Activated effector memory CD4-positive, alpha-beta T cell treated with anti-CD3 and anti-CD28 coated beads, Interleukin-2, amount 50 U/mL, for 16 hours (primary cell): Measurements from ENCODE around the gene PPP2R2C.

Source experiments
- DNase-seq: peaks from one replicate; pipeline ENCODE4 v3.0.0-alpha.2; 2020

The PPP2R2C gene

GRCh38 chr4:6393544-6394475 lies 78.6 kb downstream of the PPP2R2C start:
- DNase-seq = no peak

GRCh38 chr4:6393066-6393465 lies 79.3 kb downstream of the PPP2R2C start:
- no peak for DNase-seq

- DNase-seq = no peak
These were observed 80.0 kb downstream of the PPP2R2C start for GRCh38 chr4:6392407-6392806.

GRCh38 chr4:6391852-6392188 lies 80.6 kb downstream of the PPP2R2C start:
- DNase-seq = no peak

- no peak for DNase-seq
These were observed 81.1 kb downstream of the PPP2R2C start for GRCh38 chr4:6391186-6391851.

GRCh38 chr4:6390356-6390755 lies 82.1 kb downstream of the PPP2R2C start:
- DNase-seq = no peak

GRCh38 chr4:6389142-6389825 lies 83.1 kb downstream of the PPP2R2C start:
- DNase-seq = no peak

GRCh38 chr4:6388713-6389112 lies 83.7 kb downstream of the PPP2R2C start:
- no peak for DNase-seq

GRCh38 chr4:6387946-6388345 lies 84.5 kb downstream of the PPP2R2C start:
- DNase-seq = no peak

- no peak for DNase-seq
These were observed 86.3 kb downstream of the PPP2R2C start for GRCh38 chr4:6386091-6386490.

- no peak for DNase-seq
These were observed 87.1 kb downstream of the PPP2R2C start for GRCh38 chr4:6385288-6385687.

GRCh38 chr4:6384541-6384940 lies 87.9 kb downstream of the PPP2R2C start:
- DNase-seq = no peak

- DNase-seq = no peak
These were observed 88.5 kb downstream of the PPP2R2C start for GRCh38 chr4:6383929-6384328.

- no peak for DNase-seq
These were observed 89.4 kb downstream of the PPP2R2C start for GRCh38 chr4:6383009-6383404.

- no peak for DNase-seq
These were observed 90.8 kb downstream of the PPP2R2C start for GRCh38 chr4:6381571-6382123.

GRCh38 chr4:6380746-6381410 lies 91.5 kb downstream of the PPP2R2C start:
- no peak for DNase-seq

- no peak for DNase-seq
These were observed 92.4 kb downstream of the PPP2R2C start for GRCh38 chr4:6379767-6380745.

GRCh38 chr4:6378493-6379445 lies 93.6 kb downstream of the PPP2R2C start:
- DNase-seq = no peak

- DNase-seq = no peak
These were observed 94.6 kb downstream of the PPP2R2C start for GRCh38 chr4:6377626-6378492.
